Measurements from ENCODE around the gene ADGRL1.
"Not testable (repeated sequence)": the region's sequence is repeated elsewhere in the genome, so short reads cannot be mapped to it uniquely, and the experiment has no call there.

Gene ADGRL1

DNA sequence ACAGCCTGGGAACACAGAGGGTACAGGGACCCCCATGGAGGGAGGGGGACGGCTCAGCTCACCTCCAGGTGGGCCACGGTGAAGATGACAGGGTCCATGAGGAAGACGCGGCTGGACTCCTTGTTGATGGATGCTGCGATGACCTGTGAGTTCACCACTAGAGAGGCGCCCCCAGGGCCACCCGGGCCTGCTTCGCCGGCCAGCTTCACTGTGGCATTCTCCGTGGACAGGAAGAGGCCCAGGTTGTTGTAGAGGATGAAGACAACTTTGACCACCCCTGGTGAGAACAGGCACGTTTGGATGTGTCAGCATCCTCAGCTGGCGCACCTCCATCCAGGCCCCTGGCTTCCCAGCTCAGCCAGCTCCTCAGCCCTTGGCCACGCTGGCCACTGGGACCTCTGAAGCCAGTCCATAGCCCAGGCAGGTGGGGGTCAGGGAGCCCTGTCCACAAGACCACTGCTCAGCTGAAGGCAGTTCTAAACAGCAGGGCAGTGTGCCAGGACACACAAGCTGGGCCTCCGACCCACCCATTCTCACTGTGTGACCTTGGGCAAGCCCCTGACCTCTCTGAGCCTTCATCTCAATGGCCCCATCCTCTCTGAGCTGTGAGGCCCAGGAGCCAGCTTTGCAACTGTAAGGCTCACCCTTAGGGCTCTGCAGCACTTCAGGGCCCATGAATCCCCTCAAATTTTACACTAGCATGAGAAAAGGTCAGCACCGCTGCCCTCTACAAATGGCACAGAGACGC is 47.5 kb downstream of the ADGRL1 start:
- DNase-seq: no peak

DNA sequence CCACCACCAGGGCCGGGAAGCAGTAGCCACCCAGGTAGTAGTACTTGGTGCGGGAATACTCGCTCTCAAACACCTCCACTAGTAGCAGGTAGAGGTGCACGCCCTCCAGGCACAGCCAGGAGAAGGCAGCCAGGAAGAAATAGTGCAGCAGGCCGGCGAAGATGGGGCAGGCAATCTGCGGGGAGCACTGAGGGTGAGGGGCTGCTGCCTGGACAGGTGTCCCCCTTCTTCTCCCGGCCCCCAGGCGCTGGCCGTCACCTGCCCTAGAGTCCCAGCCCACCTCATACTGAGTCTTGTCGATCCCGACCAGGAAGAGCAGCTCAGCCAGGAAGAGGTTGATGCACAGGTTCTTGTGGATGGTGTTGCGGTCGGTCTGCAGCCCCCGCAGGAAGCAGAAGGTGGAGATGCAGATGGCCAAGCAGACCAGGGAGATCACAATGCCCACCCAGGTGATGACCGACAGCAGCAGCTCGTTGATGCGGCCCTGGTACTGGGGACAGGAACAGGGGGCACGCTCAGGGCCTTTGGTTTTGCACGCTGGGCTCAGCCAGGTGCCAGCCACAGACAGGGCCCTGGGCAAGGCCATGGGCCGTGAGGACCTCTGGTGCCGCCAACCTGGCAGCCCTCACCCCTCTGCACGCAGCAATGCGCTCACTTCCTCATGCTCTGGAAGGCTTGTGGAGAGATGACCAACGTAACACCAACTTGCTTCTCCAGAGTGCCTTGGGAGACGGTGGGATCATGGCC is 48.8 kb downstream of the ADGRL1 start:
- no peak for DNase-seq

DNA sequence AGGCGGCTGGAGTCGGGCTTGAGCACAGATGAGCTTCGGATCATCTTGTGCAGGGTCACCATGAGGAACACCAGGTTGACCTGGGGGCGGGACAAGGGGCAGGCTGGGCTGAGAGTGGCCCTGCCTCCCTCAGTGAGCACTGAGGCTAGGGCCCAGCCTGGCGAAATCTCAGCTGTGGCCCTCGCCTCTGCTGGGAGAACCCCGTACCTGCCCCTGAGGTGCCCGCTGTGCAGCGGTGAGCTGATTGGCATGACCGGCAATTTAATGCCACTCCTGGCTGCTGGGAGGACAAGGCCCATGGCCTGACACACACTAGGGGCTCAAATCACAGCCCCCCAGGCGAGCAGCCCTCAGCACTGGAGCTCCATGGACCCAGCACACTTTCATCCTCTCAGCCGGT is 49.8 kb downstream of the ADGRL1 start:
- no peak for DNase-seq

DNA sequence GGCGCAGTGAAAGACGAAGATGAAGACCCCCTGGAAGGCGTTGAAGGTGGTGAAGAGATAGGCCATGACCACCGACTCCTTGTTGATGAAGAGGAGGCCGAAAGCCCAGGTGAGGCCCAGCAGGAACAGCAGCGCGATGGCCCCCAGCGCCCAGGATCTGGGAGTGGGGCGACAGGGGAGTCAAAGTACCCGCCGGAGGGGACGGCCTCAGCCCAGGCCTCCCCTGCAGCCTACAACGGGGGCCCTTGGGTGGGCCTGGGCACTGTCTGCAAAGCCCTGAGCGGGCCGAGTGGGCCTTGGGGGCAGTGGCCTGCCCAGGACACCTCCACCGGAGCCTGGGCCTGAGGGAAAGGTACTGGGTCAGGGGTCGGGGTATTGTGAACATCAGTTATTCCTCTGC is 50.6 kb downstream of the ADGRL1 start:
- DNase-seq: no peak

DNA sequence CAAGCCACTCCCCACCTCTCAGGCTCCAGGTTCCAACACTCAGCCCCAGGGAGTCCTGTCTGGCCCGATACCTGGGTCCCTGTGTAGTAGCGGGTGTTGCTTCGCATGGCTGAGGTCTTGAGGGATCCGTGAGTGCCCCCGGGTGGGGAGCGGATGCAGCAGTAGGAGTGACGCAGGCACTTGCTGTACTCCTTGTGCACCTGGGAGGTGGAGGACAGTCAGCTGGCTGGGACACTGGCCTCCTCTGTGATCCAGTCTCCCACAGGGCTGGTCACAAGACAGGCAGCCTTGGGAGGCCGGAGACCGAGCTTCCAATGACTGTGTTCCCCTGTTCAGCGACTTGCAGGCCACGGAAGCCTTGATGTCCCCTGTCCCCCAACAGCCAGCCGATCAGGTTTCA is 53.3 kb downstream of the ADGRL1 start:
- DNase-seq: no peak

DNA sequence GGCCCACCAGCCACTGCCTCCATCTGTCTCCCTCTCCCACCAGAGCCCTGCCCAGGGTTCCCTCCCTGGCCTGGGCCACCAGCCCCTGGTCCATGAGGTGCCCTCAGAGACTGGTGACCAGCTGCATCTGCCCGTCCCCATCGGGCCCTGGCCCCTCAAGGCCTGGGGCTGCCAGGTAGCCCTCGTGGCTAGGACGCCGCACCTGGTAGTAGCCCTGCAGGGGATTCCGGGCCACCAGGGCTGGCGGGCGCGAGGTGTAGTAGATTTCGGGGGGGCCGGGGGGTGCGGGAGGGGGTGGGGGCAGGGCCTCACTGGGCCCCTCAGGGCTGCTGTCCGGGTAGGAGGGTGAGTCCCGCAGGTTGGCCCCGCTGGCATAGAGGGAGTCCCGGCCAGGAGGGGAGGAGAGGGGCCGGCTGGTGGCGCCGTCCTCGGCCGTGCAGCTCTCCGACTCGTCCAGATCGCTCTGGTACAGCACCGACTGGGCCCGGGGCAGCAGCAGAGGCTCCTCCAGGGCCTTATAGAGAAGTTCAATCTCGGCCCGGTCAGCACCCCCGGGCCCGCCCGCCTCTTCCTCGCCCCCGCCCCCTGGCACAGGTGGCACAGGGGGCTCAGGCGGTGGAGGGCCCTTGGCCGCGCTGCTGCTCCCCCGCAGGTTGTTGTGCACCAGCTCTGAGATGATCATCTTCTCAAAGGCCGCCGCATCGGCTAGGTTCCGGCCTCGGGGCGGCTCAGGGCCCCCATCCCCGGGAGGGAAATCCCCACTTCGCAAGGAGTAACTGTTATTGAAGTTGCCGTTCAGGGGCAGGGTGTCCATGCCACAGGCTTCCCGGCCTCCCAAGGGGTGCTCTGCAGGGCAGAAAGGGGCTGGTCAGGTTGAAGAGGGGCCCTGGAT is 55.0 kb downstream of the ADGRL1 start:
- DNase-seq: no peak

DNA sequence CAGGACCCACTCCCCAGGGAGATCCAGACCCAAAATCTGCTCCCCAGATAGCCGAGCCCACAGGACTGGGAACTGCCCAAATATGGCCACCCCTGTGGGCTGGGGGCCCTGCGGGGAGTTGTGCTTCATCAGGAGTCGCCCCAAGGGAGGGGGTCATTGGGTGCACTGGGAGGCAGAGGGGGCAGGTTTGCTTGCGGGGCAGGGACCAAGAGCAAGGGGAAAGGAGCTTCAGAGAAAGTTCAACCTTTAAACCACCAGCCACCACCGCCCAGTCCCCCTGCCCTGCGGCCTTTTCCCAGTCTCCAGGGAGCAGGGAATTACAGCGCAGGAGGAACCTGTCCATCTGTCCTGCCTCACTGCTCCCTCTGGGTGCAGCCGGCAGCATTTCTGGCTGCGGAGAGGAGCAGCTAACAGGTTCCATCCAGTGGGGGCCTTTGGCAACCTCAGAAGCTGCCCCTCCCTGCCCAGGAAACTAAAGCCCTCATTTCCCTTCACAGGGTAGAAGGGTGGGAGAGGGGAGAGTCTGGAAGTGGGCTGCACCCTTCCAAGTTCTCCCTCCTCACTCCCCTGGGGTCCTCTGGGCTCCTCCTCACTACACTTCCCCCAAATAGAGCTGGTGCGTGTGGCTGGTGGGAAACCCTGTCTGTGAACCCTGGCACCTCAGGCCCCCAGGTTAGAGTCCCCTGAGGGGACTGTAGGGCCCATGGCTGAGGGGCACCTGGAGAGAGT is 55.8 kb downstream of the ADGRL1 start:
- no peak for DNase-seq

DNA sequence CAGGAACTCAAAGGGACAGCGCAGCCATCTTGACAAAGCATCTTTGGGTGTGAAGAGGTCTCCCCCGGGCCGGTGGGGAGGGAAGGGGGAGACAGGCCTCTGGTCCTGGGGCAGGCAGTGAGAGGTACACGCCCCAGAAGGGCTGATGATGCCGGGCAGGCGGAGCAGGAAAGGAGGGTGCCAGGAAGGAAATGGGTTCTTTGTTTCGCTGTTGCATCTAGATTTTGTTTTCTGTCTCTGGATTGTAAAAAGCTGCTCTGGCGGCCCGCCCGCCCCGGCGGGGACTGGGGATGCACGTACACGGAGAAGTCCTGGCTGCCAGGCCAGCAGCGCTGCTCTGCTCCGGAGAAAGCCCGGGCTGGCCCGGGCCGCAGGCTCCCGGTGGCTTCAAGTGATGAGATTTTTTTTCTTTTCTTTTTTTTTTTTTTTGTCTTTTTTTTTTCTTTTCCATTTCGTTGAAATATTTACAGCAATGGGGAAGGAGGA is 56.4 kb downstream of the ADGRL1 start:
- DNase-seq: no peak

DNA sequence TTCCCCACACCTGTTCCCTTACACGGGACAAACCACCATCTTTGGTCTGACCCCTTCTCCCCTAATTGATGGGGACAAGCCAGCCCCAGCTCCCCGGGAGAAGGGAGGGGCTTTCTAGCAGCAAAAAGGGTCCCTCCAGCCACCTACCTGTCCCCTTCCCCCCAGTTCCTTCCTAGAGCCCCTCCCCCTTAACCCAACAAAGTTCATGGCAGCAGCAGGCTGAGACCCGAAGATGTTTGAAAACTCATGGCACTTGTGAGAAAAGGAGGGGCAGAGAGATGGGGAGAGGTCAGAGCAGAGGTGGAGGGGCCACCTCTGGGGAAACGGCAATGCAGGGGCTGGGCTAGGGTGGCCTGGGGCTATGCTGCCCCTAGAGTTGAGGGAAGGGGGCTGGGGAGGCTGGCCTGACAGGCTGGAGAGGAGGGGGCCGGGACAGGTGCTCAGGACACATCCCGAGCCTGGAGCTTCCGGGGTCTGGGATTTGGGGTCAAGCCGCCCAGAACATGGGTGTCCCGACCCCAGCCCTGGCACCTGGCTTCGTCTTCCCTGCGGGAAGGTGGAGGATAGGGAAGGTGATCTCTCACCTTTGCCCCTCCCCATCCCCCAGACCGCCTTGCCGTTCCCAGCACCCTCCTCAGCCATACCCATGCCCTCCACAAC is 57.1 kb downstream of the ADGRL1 start:
- DNase-seq: no peak

DNA sequence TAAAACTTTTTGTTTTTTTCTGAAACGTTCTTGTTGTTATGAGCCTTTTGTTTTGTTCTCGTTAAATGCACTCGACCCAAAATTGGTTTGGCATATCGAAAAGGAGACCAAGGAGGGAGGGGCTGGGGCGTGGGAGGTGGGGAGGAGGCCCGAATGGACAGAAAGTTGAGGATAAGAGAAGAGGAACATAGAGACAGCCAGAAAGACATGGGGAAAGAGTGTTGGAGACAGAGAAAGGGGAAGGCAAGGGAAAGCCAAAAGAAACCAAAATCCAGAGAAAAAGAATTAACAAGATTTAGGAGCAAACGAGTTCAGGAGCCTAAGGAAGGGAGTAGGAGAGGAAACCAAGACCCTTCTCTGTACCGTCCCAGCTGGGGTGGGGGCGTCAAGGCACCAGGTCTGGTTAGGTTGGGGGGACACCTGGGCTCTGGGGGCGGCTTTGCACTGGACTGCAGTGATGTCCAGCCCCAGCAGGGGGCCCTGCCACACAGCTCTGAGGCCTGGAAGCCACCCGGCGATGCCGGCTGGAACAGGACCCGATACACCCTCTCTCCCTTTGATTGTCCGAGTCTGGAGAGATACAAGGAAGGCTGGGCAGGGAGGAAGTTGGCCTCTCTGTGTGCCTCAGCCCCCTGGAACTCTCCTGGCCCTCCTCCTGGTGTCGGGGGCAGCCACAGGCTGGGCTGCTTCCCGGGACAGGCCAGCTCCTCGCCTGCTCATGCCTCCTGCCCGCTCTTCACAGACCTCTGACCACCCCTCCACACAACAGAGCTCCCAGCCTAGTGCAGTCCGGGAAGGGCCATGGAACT is 58.0 kb downstream of the ADGRL1 start:
- no peak for DNase-seq

DNA sequence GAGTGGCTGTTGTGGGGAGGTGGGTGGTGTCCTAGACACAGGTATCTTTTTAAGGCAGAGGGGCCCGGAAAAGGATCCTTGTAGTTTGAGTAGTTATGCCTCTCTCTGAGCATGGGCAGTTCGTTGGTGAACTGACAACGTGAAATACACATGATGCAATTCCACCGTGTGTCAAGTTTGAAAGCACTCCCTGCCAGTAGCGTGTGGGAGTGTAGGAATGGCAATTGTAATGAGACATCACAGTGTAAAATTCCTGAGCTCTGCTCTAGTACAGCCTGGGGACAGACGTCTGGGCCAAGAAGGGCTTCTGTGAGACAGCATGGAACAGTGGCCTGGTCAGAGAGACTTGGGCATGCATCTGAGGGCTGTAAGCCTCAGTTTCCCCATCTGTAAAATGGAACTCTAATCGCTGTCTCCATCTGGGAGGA is 59.2 kb downstream of the ADGRL1 start:
- DNase-seq: no peak

DNA sequence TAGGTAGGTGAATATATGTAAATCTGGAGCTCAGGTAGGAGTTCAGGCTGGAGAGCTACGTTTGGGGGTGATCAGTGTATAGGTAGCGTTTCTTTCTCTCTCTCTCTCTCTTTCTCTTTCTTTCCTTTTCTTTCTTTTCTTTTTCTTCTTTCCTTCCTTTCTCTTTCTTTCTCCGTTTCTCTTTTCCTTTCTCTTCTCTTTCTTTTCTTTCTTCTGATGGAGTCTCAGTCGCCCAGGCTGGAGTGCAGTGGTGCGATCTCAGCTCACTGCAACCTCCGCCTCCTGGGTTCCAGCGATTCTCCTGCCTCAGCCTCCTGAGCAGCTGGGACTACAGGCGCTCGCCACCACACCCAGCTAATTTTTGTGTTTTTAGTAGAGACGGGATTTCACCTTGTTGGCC is 59.8 kb downstream of the ADGRL1 start:
- not testable (repeated sequence) for DNase-seq

DNA sequence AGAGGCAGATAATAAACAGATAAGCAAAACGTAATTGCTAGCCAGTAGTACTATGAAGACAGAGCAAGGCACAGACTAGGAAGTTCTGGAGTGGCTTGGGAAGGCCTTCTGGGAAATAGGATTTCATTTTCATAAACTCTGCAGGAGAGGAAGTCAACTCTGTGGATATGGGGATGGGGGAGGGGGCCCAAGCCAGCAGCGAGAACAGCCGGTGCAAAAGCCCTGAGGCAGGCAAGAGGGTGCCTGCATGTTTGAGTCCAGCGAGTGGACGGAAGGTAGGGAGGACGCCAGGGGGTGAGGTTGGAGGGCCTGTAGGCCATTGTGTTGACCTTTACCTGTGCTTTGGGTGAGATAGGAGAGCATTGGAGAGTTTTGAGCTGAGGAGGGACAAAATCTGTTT is 60.6 kb downstream of the ADGRL1 start:
- no peak for DNase-seq

DNA sequence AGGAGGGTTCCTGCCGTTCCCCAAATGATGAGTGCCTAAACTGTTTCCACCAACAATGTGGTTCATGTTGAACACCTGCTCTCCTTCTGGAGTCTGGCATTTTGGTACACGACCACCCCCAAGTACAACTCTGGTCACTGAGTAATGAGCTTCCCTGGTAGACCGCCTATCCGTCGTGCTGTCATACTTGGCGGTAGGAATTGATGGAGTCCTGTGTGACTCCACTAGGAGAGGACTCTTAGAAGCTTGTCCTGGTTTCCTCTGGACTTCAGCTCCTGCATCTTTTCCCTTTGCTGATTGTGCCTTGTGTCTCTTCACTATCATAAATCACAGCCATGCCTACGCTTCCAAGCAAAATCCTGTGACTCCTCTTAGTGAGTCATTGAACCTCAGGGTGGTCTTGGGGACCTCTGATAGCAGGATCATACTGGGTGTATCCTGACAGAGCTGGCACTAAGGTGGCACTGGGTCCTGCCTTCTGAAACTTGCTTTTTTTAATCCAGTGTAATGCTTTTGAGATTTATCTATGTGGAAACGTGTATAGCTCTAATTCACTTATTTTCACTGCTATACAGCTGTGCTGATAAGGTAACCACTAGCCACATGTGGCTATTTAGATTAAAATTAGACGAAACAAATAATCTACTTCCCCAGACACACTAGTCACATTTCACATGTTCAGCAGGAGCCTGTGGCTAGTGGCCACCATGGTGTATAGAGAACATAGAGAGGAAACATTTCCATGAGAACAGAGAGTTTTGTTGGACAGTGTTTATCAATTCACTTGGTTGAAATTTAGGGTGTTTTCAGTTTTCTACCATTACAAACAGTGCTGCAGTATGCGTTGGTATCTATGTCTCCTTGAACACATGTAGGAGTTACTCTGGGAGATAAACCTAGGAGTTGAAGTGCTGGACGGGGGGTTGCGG is 63.4 kb downstream of the ADGRL1 start:
- DNase-seq: no peak

DNA sequence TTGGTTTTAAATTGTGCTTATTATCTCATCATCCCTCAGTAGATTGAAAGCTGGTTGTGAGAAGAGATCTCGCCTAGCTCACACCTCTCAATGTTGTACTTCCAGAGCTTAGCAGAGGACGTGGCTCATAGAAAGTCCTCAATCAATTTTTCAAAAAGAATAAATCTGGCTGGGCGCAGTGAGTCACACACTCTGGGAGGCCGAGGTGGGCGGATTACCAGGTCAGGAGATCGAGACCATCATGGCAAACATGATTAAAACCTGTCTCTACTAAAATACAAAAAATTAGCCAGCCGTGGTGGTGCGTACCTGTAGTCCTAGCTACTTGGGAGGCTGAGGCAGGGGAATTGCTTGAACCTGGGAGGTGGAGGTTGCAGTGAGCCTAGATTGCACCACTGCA is 64.9 kb downstream of the ADGRL1 start:
- no peak for DNase-seq

DNA sequence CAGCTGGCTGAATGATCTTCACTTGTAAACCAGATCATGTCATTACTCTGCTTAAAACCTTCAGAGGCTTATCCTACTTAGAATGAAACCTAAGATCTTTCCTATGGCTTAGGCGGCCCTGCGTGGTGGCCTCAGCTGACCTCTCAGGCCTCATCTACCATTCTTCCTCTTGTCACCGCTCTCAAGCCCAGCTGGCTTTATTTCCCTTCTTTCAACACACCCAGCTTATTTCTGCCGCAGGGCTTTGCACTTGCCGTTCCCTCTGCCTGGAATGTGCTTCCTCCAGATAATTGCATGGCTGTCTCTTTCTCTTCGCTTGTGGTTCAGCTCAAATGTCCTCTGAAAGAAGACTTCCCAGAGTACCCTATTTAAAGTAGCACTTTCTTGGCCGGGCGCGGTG is 66.0 kb downstream of the ADGRL1 start:
- DNase-seq: no peak

DNA sequence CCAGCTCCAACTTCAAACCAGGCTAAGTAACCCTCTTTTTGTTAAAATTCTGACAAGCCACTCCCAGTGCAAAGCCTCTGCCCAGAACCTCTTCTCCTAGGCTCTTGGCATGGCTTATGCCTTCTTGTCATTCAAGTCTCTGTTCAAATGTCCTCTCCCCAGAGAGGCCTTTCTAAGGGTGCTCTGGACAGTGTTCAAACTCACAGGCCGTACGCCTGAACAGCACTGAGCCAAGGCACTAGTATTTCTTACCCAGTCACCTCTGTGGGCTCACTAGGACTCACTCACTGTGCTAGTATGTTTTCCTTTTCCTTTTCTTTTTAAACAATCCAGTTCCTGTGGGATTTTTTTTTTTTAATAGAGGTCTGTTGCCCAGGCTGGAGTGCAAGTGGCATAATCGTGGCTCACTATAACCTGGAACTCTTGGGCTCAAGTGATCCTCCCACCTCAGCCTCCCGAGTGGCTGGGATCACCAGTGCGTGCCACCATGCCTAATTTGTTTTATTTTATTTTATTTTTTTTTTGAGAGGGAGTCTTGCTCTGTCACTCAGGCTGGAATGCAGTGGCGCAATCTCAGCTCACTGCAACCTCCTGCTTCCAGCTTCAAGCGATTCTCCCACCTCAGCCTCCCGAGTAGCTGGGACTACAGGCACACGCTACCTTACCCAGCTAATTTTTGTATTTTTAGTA is 67.2 kb downstream of the ADGRL1 start:
- DNase-seq: no peak

DNA sequence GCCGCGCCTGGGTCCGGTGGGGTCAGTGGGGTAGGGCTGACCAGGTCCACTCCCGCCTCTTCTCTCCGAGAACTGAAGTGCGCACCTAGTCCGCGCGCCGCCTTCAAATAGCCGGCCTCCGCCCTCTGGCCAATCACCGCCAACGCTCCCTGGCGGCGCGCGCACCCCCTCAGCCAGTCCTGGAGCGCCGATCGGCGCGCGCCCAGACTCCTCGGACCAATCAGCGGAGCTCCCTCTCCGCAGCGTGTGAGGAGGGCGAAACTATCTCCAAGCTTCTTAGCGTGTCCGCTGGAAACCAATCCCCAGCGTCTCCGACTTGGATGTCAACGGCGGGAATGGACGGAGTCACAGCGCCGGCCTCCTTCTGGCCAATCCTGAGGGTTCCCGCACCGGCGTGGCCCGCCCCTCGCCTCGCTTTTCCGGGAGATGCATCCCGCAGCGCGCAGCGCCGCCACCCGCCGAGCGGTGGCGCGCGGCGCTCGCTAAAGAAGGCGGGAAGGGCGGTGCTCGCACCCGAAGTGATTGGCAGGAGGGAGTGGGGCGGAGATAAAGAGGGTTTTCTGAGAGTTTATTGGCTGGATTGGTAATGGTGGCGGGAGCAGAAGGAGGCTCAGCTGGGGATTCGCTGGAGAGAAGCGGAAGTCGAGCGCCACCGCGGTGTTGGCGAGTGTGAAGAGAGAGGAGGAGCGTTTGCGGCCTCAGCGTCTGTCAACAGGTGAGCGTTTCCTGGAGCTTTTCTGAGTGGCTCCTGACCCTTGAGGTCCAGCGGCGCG is 69.3 kb downstream of the ADGRL1 start, which contains the start of gene ASF1B:
Gene ASF1B, minus strand, starts transcription at position 81 of the 773 bp plus-strand sequence. CDS start 133 bp downstream, outside the sequence.
- DNase-seq: peak; percentile 100
